Sigmoid colon (tissue), 4 donors: ENCODE data around the gene AHNAK.

Experiments
- EP300 ChIP-seq, 4 donors: sonication (generic); formaldehyde crosslinking; IDR thresholded peaks; one replicate each; pipeline ENCODE4 v1.6.1; 2017; ENCODE audit warnings: antibody characterized with exemption in 4 of 4
- POLR2A ChIP-seq, 2 donors: fragments of 450-650 bp; IDR thresholded peaks; one replicate each; pipeline ENCODE4 v1.6.1; 2016; ENCODE audit warnings: antibody characterized with exemption in 2 of 2, mild to moderate bottlenecking in 2 of 2, moderate library complexity in 2 of 2
- POLR2AphosphoS5 ChIP-seq, 4 donors: sonication (generic); formaldehyde crosslinking; IDR thresholded peaks; one replicate each; pipeline ENCODE4 v1.6.1; 2017; ENCODE audit warnings: antibody characterized with exemption in 4 of 4
- TF ChIP-seq, protein P1 (sequence below), 4 experiments: fragments of 450-650 bp in 3 of 4; fragments of 200-600 bp in 1 of 4; IDR thresholded peaks; one replicate each; pipeline ENCODE4 v1.5.1; 2016 to 2019; ENCODE audit warnings: antibody characterized with exemption in 4 of 4, mild to moderate bottlenecking in 3 of 4, moderate library complexity in 2 of 4

DNA sequence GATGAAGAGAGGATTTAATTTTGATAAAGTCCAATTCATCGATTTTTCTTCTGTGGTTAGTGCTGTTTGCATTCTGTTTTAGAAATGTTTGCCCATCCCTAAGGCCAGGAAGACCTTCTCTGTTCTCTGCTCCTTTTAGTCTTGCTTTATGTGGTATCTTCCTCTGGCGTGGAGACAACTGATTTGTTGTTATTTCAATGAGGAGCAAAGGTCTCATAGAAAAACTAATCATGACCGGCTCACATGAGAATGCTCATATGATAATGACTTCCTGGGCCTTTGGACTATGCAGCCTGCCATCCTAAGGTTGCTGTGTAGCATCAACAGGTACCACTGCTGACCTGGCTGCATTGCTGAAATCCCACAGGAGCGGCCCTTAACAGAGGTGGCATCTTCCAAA, 108.0 kb downstream of the AHNAK start:
- TF ChIP-seq, protein P1, sequence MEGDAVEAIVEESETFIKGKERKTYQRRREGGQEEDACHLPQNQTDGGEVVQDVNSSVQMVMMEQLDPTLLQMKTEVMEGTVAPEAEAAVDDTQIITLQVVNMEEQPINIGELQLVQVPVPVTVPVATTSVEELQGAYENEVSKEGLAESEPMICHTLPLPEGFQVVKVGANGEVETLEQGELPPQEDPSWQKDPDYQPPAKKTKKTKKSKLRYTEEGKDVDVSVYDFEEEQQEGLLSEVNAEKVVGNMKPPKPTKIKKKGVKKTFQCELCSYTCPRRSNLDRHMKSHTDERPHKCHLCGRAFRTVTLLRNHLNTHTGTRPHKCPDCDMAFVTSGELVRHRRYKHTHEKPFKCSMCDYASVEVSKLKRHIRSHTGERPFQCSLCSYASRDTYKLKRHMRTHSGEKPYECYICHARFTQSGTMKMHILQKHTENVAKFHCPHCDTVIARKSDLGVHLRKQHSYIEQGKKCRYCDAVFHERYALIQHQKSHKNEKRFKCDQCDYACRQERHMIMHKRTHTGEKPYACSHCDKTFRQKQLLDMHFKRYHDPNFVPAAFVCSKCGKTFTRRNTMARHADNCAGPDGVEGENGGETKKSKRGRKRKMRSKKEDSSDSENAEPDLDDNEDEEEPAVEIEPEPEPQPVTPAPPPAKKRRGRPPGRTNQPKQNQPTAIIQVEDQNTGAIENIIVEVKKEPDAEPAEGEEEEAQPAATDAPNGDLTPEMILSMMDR (IDR thresholded peaks at IDR 0.05): no peak
- TF ChIP-seq POLR2A (IDR thresholded peaks at IDR 0.05) (no peak), POLR2AphosphoS5 (IDR thresholded peaks at IDR 0.05) (no peak), EP300 (IDR thresholded peaks at IDR 0.05) (no peak)
